ENCODE results near the gene DNAH2.
A peak's percentile ranks its signal among the peaks of the same experiment; 100 is the strongest.

The DNAH2 gene

GRCh38 chr17:7882068-7882467 lies 164.5 kb downstream of the DNAH2 start:
- DNase-seq = peak; percentile 59

GRCh38 chr17:7882629-7883028 lies 165.1 kb downstream of the DNAH2 start:
- peak; percentile 42 for DNase-seq
